KMS-11 (cell line): ENCODE results near the gene HSD17B8.

Source experiments
- H2AFZ ChIP-seq: fragments of 200-600 bp; sonication (generic); 2 replicates; pipeline ENCODE4 v1.6.1; 2016; ENCODE audit warnings: antibody characterized with exemption, mixed run types, low read depth
- H3K27ac ChIP-seq: fragments of 200-600 bp; sonication (generic); 2 replicates; pipeline ENCODE4 v1.6.1; 2016; ENCODE audit warnings: mild to moderate bottlenecking, mixed run types
- H3K27me3 ChIP-seq: fragments of 200-600 bp; sonication (generic); 2 replicates; pipeline ENCODE4 v1.6.1; 2017; ENCODE audit warnings: mild to moderate bottlenecking, low read depth, mixed run types, moderate library complexity; ENCODE audit not compliant: insufficient read depth
- H3K36me3 ChIP-seq: fragments of 200-600 bp; sonication (generic); 2 replicates; pipeline ENCODE4 v1.6.1; 2017; ENCODE audit warnings: mild to moderate bottlenecking, mixed run types; ENCODE audit not compliant: insufficient read depth
- H3K4me1 ChIP-seq: fragments of 200-600 bp; sonication (generic); 2 replicates; pipeline ENCODE4 v1.6.1; 2016; ENCODE audit warnings: mild to moderate bottlenecking, low read depth, mixed run types; ENCODE audit not compliant: poor library complexity, severe bottlenecking
- H3K4me2 ChIP-seq: fragments of 200-600 bp; sonication (generic); 2 replicates; pipeline ENCODE4 v1.7.0; 2016; ENCODE audit warnings: mild to moderate bottlenecking, mixed run types
- H3K4me3 ChIP-seq: fragments of 200-600 bp; sonication (generic); IDR thresholded peaks from 2 replicates; pipeline ENCODE4 v1.6.1; 2017; ENCODE audit warnings: low read depth, low read length, mixed read lengths; ENCODE audit not compliant: insufficient read depth
- H3K79me2 ChIP-seq: fragments of 200-600 bp; sonication (generic); 2 replicates; pipeline ENCODE4 v1.6.1; 2016; ENCODE audit warnings: low read depth, mixed run types; ENCODE audit not compliant: insufficient read depth
- H3K9ac ChIP-seq: fragments of 200-600 bp; sonication (generic); 2 replicates; pipeline ENCODE4 v1.6.1; 2016; ENCODE audit warnings: mild to moderate bottlenecking, mixed run types
- H4K20me1 ChIP-seq: fragments of 200-600 bp; sonication (generic); 2 replicates; pipeline ENCODE4 v1.6.1; 2016; ENCODE audit warnings: mild to moderate bottlenecking, mixed run types; ENCODE audit not compliant: insufficient read depth
- TF ChIP-seq, protein P1 (sequence below): fragments of 200-600 bp; sonication (generic); conservative IDR thresholded peaks from 2 replicates; pipeline ENCODE4 v1.6.1; 2017; ENCODE audit warnings: low read depth, mild to moderate bottlenecking, antibody characterized with exemption, low read length, moderate library complexity, mixed read lengths

HSD17B8 gene

DNA sequence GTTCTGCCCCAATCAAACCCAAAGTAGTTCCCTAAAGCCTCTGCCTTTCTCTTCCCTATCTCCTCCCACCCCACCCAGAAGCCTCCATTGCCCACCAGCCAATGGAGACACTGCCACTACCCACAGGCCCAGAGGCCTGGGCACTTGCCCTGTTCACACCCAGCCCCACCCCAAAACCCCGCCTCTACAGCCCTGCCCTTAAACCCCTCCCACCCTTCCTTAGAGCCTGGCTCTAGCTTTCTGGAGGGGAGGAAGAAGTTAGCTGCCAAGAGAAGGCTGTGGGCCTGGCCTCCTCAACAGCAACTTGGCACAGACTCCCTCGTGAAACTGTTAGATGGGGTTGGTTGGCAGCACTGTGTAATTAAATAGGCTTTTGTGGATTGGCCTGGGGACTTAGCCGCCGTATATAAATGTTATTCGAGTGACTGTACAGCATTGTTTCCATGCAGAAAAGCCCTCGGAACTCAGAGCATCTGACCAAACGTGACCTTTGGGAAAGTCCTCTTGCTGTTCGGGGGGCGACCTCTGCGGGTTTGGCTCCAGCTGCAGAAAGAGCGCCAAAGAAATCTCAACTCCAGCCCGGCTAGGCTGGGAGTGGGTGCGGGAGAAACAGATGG, 43.6 kb upstream of the HSD17B8 start:
- no peaks in the 10 kb centered on the region for H3K27me3 ChIP-seq
- no peak overlapping the region for H3K4me3 ChIP-seq
- H4K20me1 ChIP-seq = no peaks in the 10 kb centered on the region
- no peaks in the 10 kb centered on the region for H3K79me2 ChIP-seq
- peaks cover 16% of the 10 kb centered on the region for H3K4me1 ChIP-seq
- H3K36me3 ChIP-seq = no peaks in the 10 kb centered on the region
- TF ChIP-seq, protein P1, sequence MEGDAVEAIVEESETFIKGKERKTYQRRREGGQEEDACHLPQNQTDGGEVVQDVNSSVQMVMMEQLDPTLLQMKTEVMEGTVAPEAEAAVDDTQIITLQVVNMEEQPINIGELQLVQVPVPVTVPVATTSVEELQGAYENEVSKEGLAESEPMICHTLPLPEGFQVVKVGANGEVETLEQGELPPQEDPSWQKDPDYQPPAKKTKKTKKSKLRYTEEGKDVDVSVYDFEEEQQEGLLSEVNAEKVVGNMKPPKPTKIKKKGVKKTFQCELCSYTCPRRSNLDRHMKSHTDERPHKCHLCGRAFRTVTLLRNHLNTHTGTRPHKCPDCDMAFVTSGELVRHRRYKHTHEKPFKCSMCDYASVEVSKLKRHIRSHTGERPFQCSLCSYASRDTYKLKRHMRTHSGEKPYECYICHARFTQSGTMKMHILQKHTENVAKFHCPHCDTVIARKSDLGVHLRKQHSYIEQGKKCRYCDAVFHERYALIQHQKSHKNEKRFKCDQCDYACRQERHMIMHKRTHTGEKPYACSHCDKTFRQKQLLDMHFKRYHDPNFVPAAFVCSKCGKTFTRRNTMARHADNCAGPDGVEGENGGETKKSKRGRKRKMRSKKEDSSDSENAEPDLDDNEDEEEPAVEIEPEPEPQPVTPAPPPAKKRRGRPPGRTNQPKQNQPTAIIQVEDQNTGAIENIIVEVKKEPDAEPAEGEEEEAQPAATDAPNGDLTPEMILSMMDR = no peak
- peak overlapping the region; percentile 80; the same call in 1 of the 2 replicates for H3K9ac ChIP-seq
- H3K27ac ChIP-seq = no peak overlapping the region
- H3K4me2 ChIP-seq = peak overlapping the region; percentile 68
- H2AFZ ChIP-seq = peak overlapping the region; percentile 97

DNA sequence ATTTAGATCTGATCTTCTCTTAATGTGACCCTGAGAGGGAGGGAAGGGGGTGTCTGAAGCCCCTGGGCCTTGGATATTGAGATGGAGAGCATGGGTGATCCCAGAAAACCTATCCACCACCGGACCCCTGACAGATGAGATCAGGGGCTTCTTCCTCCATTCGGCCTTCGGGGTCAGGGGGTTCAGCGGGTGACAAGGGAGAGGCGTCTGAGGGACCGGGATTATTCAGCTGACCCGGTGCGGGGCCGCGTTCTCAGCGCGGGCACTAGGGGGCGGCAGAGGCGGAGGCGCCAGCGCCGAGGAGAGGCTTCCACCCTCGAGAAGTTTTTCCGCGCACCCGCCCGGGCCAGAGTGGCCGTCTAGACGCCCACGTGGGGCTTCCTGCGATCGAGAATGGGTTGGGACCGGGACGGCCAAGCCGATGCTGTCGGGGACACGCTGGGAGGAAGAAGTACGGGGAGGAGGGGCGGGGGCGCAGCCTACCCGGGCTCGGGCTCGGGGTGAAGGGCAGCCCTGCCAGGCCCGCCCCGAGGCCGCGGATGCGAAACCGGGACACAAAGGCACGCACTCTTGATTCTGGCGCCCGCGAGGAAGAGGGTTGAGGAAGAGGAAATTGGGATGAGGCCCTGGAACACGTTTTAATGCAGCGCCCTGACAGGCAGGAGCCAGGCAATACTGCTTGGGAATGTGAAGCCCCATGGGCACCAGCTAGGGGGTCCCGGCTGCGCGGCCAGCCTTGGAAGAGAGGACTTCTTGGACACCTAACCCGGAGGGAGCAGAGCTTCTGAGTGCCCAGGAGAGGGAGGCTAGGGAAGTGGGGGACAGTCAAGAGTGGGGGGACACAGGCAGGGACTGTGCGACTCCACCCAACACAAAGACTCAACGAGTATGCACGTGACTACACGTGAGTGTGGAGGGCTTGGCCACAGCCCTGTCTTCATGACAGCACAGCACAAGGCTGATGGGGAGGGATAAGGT, 42.8 kb upstream of the HSD17B8 start:
- no peaks in the 10 kb centered on the region for H3K27me3 ChIP-seq
- peak overlapping the region; percentile 80 for H3K9ac ChIP-seq
- H3K4me1 ChIP-seq = peaks cover 16% of the 10 kb centered on the region
- H3K4me2 ChIP-seq = peak overlapping the region; percentile 68
- TF ChIP-seq, protein P1 = peak; percentile 86
- no peak overlapping the region for H3K4me3 ChIP-seq
- H3K79me2 ChIP-seq = no peaks in the 10 kb centered on the region
- H2AFZ ChIP-seq = peak overlapping the region; percentile 97
- H3K27ac ChIP-seq = no peak overlapping the region
- no peaks in the 10 kb centered on the region for H3K36me3 ChIP-seq
- no peaks in the 10 kb centered on the region for H4K20me1 ChIP-seq

DNA sequence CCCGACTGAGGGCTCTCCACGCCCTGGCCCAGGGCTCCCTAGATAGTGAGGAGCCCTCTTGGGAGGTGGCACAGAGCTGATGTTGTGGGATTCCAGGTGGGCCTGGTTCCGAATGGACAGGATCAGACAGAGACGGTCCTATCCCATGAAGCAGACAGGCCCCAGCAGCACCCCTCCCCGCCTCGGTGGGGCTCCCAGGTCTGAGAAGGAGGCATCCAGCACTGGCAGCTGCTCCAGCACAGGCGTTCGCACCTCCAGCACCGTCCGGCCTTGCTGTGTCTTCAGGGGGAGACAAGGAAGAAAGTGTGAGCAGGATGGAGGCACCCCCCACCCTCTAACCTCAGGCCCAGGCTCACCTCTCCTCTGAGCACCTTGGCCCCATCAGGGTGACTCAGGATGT, 40.9 kb upstream of the HSD17B8 start:
- H3K4me3 ChIP-seq = no peak overlapping the region
- no peaks in the 10 kb centered on the region for H3K79me2 ChIP-seq
- no peak overlapping the region for H2AFZ ChIP-seq
- no peak overlapping the region for H3K4me2 ChIP-seq
- H3K27me3 ChIP-seq = no peaks in the 10 kb centered on the region
- H4K20me1 ChIP-seq = no peaks in the 10 kb centered on the region
- TF ChIP-seq, protein P1 = no peak
- peaks cover 16% of the 10 kb centered on the region for H3K4me1 ChIP-seq
- no peak overlapping the region for H3K27ac ChIP-seq
- H3K36me3 ChIP-seq = no peaks in the 10 kb centered on the region
- H3K9ac ChIP-seq = no peak overlapping the region

DNA sequence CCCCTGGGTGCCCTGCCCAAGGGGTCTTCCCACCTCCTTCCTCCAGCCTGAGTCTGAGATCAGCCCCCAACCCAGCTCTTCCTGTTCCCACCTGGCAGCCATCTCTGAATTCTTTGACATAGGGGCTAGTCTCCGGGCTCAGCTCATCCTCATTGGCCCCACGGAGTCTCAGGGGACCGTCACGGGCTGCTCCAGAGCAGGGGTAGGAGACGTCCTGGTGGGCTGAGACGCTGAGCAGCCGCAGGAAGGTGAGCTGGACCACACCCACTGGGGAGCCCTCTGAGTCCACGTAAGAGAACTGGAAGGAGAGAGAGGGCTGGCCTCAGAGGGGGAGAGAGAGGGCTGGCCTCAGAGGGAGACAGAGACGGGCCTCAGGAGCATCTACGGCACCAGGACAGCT, 40.3 kb upstream of the HSD17B8 start:
- no peaks in the 10 kb centered on the region for H3K36me3 ChIP-seq
- no peak overlapping the region for H3K4me3 ChIP-seq
- H2AFZ ChIP-seq = no peak overlapping the region
- no peak overlapping the region for H3K9ac ChIP-seq
- H3K27ac ChIP-seq = no peak overlapping the region
- H3K79me2 ChIP-seq = no peaks in the 10 kb centered on the region
- H3K4me1 ChIP-seq = peaks cover 16% of the 10 kb centered on the region
- no peak overlapping the region for H3K4me2 ChIP-seq
- TF ChIP-seq, protein P1 = no peak
- H4K20me1 ChIP-seq = no peaks in the 10 kb centered on the region
- no peaks in the 10 kb centered on the region for H3K27me3 ChIP-seq
